GM21390 (cell line): ENCODE measurements around the gene LMLN.
"Not testable (repeated sequence)": the region's sequence is repeated elsewhere in the genome, so short reads cannot be mapped to it uniquely, and the experiment has no call there.

Experiments used
- ATAC-seq: cut with Tn5 transposase; IDR thresholded peaks from one replicate; pipeline ENCODE4 v1.9.1; 2021; ENCODE audit not compliant: unreplicated experiment

Gene LMLN

DNA sequence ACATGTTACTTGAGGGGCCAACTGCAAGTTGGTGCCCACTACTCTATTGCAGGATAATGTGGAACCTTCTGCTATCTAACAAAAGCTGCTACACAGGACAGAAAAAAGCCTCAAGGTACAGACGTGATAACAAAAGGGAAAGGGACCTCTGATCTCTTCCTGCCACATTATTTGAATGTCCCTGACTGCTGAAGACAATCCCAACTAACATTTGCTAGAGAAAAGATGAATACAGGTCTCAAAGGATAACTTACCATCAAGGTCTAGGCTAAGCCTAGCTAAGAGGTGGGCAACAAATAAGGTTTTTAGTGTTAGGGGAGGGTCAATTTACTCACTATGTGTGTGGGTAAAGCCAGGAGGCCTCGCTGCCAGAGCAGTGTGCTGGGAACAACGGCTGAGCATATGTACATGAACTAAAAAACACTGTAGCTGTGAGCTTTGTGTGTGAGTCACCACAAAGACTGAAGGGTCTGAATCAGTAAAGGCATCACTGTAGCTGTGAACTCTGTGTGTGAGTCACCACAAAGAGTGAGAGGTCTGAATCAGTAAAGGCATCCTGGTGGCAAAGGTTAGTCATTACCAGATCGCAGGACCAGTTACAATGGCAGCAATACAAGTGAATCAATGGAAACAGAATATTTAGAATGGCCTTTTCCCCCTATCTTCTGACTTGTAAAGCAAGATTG lies 111.7 kb downstream of the LMLN start:
- peak; percentile 98 for ATAC-seq

DNA sequence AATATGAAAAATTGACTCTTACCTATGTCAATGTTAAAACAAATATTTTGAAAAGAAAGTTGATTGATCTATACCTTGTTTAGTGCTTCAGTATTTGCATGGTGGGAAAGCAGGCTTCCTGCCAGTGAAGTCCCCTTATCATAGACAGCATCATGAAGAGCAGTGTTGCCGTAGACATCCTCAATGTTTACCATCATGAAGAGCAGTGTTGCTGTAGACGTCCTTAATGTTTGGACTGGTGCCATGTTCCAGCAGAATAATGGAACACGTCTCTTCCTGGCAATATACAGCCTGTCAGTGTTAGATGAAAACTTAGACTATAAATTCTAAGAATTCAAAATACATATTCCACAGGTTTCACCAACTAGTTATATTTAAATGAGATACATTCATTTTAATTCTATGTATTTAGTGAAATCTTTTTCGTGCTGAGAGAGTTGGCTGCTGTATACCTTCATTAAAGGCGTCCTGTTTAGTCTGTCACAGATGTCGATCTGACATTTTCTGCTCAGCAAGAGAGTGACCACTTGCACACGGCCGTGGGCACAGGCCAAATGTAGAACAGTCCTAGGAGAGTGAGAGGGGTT lies 116.8 kb downstream of the LMLN start:
- no peak for ATAC-seq

DNA sequence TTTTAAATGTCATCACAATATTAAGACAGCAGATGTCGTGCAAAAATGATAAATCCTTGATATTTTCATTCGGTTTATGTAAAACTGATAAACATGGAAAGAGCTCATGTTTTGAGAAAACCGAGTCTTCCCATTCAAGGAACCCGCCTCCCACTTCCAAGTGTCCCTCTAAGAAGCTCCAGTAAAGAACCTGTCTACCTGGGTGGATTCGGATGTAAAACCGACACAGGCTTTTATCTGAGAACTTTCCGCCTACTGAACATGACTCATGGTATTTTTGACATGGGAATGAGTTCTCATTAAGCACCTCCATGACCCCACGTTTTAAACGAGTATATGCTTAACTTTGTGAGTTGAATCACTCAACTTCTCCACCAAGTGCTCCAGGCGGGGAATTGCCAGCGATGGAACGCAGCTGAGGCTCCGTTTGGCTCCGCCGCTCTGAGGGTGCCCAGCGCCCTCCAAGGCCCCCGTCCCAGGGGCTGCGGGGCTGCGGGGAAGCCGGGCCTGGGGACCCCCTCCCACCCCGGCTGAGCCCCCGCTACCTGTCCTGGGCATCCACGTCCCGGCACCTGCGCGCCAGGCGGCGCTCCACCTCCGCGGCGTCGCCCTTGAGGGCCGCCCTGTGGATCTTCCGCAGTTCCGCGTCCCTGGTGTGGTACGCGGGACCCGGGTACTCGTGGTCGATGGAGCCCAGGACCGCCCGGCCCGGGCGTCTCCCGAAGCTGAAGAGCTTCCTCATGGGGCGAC lies 119.9 kb downstream of the LMLN start:
- peak; percentile 38 for ATAC-seq

DNA sequence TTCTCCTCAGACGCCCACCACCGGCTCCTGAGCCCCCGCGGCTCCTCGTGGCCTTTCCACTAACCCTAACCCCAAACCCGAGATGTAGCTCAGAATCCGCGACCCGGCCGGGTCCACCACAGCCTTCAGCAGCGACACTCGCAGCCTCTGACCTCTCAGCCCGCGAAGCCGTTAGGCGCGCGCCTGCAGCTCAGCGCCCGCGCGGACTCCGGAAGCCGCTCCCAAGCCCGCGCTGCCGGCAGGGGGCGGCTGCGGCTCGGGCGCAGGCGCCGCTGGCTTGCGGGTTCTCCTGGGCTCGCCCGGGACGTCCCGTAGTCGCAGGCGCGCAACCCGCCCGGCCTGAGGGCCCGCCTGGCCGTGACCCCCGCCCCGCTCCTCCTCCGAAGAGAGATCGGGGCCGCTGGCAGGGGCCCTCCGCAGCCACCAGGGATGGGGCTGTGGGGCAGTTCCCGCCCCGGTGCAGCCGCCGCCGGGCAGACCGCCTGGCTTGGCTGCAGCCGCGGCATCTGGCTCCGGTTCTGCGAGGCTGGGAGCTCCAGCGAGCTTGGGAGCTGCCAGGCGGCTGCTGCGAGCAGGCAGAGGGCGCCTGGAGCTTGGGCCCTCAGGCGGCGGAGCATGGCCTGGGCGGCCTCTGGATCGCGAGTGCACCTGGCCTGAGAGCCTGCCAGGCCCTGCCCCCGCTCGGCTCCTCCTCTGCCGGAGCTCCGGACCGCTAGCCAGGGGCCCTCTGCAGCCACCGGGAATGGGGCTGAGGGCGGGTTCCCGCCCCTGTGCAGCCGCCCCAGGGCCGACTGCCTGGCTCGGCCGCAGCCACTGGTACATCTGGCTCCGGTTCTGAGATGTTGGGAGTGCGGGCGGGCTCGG lies 120.7 kb downstream of the LMLN start:
- ATAC-seq, result peak; percentile 94

DNA sequence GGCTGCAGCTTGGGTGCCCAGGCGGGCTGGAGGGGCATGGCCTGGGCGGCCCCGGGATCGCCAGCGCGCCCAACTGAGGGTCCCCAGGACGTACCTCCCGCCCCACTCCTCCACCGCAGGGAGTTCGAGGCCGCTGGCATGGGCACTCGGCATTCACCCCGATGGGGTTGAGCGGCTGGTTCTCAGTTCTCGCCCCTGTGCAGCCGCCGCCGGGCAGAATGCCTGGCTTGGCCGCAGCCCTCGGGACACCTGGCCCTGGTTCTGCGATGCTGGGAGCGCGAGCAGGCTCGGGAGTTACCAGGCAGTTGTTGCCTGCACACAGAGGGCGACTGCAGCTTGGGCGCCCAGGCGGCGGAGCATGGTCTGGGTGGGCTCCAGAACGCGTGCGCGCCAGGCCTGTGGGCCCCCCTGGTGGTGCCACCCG lies 121.4 kb downstream of the LMLN start:
- ATAC-seq, result no peak

DNA sequence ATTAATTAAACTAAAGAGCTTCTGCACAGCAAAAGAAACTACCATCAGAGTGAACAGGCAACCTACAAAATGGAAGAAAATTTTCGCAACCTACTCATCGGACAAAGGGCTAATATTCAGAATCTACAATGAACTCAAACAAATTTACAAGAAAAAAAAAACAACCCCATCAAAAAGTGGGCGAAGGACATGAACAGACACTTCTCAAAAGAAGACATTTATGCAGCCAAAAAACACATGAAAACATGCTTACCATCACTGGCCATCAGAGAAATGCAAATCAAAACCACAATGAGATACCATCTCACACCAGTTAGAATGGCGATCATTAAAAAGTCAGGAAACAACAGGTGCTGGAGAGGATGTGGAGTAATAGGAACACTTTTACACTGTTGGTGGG lies 122.2 kb downstream of the LMLN start:
- ATAC-seq, result not testable (repeated sequence)

DNA sequence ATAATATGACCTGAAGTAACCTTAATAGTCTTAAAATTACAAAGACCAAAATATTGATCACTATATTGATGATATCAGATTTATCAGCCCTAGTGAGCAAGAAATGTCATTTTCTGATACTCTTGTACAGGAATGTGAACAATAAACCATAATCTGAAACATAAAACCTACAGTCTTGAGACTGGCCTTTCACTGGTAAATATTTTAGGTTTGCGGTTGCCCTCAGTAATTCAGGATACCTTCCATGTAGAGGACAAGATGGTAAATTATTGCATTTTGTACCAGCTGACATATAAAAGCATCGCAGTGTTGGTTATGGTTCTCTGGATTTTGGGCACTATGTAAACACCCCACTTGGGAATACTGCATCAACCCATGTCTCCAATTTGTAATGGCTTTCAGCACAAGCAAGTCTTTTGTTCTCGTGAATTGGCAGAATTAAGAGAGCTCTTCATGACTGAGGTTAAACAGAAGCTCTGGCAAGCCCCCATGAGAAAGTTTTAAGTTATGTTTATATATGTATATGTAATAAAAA lies 128.5 kb downstream of the LMLN start:
- no peak for ATAC-seq

DNA sequence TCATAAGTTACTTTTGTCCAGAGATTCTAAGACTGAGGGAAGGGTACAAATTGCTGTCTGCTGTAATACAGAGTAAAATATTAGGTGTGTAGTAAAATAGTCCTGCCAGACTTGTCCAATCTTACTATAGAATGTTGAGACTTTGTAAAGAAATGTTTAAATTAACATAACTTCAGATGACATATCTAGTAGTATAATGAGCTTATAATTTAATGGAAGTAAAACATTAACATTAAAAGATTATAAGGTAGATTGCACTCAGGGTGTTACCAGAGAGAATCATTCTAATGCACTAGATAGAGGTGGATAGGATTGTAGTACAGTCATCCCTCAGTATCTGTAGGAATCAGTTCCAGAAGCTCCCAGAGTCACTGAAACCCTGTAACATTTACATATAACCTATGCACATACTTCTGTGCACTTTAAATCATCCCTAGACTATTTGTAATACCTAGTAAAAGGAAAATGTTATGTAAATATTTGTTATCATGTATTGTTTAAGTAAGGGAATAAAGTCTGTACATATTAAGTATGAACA lies 130.8 kb downstream of the LMLN start:
- ATAC-seq, result no peak

DNA sequence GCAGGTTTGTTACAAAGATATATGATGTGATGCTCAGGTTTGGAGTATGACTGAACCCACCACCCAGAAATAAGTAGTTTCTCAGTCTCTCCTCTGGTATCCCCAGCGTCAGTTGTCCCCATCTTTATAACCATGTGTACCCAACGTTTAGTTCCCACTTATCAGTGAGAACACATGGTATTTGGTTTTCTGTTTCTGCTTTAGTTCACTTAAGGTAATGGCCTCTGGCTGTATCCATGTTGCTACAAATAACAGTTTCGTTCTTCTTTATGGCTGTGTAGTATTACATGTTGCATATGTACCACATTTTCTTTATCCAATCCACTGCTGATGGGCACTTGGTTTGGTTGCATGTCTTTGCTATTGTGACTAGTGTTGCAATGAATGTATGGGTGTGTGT lies 132.3 kb downstream of the LMLN start:
- ATAC-seq, result no peak

DNA sequence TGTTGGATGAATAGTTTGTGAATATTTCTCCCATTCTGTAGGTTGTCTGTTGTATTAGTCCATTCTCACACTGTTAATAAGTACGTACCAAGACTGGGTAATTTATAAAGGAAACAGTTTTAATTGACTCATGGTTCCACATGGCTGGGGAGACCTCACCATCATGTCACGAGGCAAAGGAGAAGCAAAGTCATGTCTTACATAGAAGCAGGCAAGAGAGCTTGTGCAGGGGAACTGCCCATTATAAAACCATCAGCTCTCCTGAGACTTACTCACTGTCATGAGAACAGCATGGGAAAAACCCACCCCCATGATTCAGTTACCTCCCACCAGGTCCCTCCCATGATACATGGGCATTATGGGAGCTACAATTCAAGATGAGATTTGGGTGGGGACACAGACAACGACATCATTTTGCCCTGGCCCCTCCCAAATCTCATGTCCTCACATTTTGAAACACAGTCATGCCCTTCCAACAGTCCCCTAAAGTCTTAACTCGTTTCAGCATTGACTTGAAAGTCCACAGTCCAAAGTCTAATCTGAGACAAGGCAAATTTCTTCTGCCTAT lies 133.2 kb downstream of the LMLN start:
- no peak for ATAC-seq
